IPS DF 6.9 (cell line): ENCODE data around the gene TUBA1C.

Experiments
- DNase-seq: peaks from one replicate; pipeline ENCODE4 v3.0.0-alpha.2; 2013; ENCODE audit warnings: low read depth, low spot score
- H3K27ac ChIP-seq: one replicate; pipeline ENCODE4 v1.5.1; 2013; ENCODE audit warnings: low read length, control low read depth
- H3K27me3 ChIP-seq: 2 replicates; pipeline ENCODE4 v1.6.1; 2013; ENCODE audit warnings: mild to moderate bottlenecking, low read length; ENCODE audit not compliant: control insufficient read depth, insufficient read depth
- H3K36me3 ChIP-seq: 2 replicates; pipeline ENCODE4 v1.6.1; 2013; ENCODE audit warnings: low read length; ENCODE audit not compliant: control insufficient read depth, insufficient read depth
- H3K4me1 ChIP-seq: 2 replicates; pipeline ENCODE4 v1.6.1; 2013; ENCODE audit warnings: low read length; ENCODE audit not compliant: control insufficient read depth, insufficient read depth
- H3K4me3 ChIP-seq: 2 replicates; pipeline ENCODE4 v1.5.1; 2013; ENCODE audit warnings: mild to moderate bottlenecking, low read length
- H3K9me3 ChIP-seq: 2 replicates; pipeline ENCODE4 v1.6.1; 2013; ENCODE audit warnings: low read length, inconsistent platforms; ENCODE audit not compliant: control insufficient read depth, insufficient read depth
- WGBS: extraction: QIAGEN DNeasy Blood & Tissue Kit; methylation state at CpG from one replicate; pipeline ENCODE4 v1.1.7; 2013; ENCODE audit warnings: mixed read lengths, missing lambda C conversion rate; ENCODE audit not compliant: insufficient read length, insufficient coverage; 5-methylcytosine and 5-hydroxymethylcytosine counted together

The TUBA1C gene

DNA sequence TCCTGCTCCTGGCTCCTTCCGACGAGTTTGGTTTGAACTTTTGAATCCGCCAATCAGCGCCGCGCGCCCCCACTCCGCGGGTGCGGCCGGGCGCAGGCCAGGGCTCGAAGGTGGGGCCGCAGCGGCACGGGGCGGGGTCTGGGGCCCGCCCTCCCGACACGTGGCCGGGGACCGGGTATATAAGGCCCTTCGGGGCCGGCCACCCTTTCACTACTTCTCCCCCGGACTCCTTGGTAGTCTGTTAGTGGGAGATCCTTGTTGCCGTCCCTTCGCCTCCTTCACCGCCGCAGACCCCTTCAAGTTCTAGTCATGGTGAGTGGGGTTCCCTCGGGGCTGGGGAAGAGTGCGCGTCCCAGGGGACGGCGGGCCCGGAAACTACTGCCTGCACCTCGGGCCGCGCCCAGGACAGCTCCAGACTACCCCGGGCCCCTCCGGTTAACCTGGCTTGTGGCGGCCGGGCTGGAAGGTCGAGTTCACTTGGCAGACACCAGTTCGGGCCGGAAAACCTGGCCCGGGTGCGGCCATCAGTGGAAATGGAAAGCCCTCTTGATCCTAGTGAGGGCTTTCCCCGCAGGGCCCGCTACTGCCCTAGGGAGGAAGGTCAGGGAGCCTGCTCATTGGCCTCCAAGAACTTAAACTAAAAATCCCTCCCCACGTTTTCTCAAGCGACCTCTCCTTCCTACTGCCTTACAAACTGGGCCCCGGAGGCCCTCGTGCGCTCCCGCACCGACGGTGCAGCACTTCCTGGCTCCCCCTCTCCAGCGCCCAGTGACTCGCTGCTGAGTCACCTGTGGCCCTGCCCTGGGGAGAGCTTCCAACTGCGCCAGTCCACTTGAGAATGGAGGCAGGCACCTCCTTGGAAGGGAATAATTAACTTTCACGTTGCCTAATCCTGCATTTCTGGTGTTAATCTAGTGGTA is at the start of gene TUBA1C:
Gene TUBA1C, plus strand, starts transcription at position 210 of the 920 bp plus-strand sequence. Its CDS starts 100 bp downstream, at position 310.
- no peak within 1 kb of the TSS for H3K27ac ChIP-seq
- H3K4me3 ChIP-seq, result peak within 1 kb of the TSS; percentile 72
- WGBS, result no CpG with 5 or more reads among the region's 61 CpGs

DNA sequence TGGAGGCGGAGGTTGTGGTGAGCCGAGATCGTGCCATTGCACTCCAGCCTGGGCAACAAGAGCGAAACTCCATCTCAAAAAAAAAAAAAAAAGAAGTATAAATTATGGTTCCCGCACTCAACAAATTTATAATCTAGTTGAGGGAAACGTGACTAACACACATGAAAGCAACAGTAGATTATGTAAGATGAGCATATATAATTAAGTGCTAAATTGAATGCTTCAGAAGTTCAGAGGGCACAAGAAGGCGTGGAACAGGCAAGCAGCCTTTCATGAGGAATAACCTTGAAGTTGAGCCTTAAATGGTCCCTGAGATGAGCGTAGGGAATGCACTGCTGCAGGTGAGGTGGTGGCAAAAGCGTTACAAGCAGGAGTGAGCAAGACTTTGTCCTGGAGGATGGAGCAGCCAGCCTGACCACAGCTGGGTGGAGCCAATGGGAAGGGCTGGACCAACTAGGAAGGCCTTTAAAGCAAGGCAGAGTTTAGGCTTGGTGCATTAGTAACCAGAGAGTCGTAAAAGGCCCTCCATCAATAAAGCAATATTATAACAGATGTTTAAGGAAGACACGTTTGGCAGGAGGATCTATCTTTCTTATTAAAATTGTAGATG is 45.4 kb upstream of the TUBA1C start:
- Histone ChIP-seq H3K27ac (no peak overlapping the region), H3K36me3 (no peaks in the 10 kb centered on the region), H3K4me3 (no peak overlapping the region), H3K27me3 (no peaks in the 10 kb centered on the region), H3K9me3 (no peaks in the 10 kb centered on the region), H3K4me1 (peaks cover 2% of the 10 kb centered on the region; the same call in 1 of the 2 replicates)
- DNase-seq, result no peak
- WGBS, result no CpG with 5 or more reads among the region's 11 CpGs

More for the DNA sequence above, at the start of gene TUBA1C:
- no peaks in the 10 kb centered on the region for H3K27me3 ChIP-seq
- H3K4me1 ChIP-seq, result no peaks in the 10 kb centered on the region
- DNase-seq, result peak; percentile 82
- no peaks in the 10 kb centered on the region for H3K9me3 ChIP-seq
- H3K36me3 ChIP-seq, result peaks cover 6% of the 10 kb centered on the region

DNA sequence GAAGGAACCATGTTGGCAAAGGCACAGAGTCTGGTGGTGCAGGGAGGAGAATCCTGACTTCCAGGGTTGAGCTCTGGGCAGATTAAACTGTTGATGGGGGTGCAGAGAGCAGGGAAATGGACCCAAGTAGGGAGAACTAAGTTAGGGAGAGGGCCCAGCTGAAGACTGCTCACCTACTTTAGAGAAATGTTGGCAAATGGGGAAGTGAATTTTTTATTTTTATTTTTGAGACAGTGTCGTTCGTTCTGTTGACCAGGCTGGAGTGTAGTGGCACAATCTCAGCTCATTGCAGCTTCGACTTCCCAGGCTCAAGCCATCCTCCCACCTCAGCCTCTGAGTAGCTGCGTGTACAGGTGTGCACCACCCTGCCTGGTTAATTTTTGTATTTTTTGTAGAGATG is 43.9 kb upstream of the TUBA1C start:
- Histone ChIP-seq H3K4me3 (no peak overlapping the region), H3K27ac (no peak overlapping the region), H3K27me3 (no peaks in the 10 kb centered on the region), H3K4me1 (no peaks in the 10 kb centered on the region), H3K36me3 (no peaks in the 10 kb centered on the region), H3K9me3 (no peaks in the 10 kb centered on the region)
- WGBS, result no CpG with 5 or more reads among the region's 4 CpGs
- DNase-seq, result no peak

DNA sequence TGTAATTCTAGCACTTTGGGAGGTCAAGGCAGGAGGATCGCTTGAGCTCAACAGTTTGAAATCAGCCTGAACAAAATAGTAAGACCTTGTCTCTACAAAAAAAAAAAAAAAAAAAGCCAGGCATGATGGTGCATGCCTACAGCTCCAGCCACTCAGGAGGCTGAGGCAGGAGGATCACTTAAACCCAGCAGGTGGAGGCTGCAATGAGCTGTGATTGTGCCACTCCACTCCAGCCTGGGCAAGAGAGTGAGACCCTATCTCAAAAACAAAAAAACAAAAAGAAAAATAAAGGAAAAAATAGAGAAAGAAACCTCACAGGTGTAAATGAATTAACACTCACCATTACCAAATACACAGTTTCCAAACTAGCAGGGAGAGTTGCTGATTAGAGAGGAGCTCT is 41.8 kb upstream of the TUBA1C start:
- H3K27me3 ChIP-seq, result no peaks in the 10 kb centered on the region
- H3K36me3 ChIP-seq, result no peaks in the 10 kb centered on the region
- no peak overlapping the region for H3K4me3 ChIP-seq
- H3K27ac ChIP-seq, result no peak overlapping the region
- no peaks in the 10 kb centered on the region for H3K9me3 ChIP-seq
- DNase-seq, result no peak
- H3K4me1 ChIP-seq, result no peaks in the 10 kb centered on the region
- no CpG with 5 or more reads among the region's 1 CpG for WGBS

DNA sequence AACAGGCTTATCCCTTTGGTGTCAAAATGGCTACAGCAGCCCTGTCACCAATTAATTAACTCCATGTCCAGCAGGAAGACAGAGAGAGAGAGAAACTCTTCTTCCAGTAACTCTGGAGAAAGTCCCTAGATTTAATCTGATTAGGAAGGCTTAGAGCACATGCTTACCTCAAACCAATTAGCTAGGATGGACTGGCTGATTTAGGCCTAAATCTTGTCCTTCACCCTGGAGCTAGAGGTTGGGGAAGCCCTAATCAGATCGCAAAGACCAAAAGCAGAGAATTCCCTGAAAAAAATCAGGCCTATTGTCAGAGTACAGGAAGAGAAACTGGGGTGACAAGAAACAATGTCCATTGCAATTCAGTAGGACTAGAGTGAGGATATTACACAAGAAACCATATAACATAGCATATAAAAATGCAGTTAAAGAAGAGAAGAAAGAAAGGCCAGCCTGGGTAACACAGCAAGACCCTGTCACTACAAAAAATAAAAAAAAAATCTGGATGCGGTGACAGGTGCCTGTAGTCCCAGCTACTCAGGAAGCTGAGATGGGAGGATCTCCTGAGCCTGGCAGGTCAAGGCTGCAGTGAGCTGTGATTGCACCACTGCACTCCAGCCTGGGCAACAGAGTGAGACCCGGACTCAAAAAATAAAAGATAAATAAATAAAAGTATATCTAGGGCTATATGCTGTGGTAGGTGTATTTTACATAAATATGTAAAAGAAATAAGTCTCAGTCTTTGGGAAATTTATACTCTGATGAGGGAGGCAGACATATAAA is 41.1 kb upstream of the TUBA1C start:
- H3K27ac ChIP-seq, result no peak overlapping the region
- H3K4me1 ChIP-seq, result no peaks in the 10 kb centered on the region
- no peaks in the 10 kb centered on the region for H3K27me3 ChIP-seq
- H3K36me3 ChIP-seq, result no peaks in the 10 kb centered on the region
- no peaks in the 10 kb centered on the region for H3K9me3 ChIP-seq
- H3K4me3 ChIP-seq, result no peak overlapping the region
- no peak for DNase-seq
- WGBS, result no CpG with 5 or more reads among the region's 3 CpGs

DNA sequence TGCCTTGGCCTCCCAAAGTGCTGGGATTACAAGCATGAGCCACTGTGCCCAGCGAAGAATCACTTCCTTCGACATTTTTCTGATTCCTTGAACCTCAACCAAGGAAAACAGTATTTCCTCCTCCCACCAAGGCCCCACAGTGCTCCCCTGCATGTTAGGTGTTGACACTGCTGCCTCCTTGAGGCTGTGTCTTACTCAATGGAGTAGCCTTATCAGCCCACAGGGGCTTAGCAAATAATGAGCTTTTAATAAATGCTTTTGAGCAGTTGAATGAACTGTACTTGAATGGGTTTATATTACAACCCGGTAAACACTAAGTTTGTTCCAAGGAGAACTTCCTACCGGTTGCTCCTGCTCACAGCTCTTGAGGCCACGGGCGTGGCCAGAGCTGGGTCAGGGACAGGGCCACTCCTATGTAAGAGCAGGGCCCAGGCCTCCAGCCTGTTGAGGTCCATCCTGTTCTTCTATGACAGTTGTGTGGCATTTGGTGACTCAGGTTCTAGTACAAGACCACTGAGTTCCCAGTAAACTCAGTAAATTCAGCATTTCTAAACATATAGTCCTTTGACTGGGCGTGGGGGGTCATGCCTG is 39.2 kb upstream of the TUBA1C start:
- no peak overlapping the region for H3K27ac ChIP-seq
- no CpG with 5 or more reads among the region's 7 CpGs for WGBS
- no peaks in the 10 kb centered on the region for H3K4me1 ChIP-seq
- H3K4me3 ChIP-seq, result no peak overlapping the region; the same call in 1 of the 2 replicates
- no peaks in the 10 kb centered on the region for H3K36me3 ChIP-seq
- no peaks in the 10 kb centered on the region for H3K9me3 ChIP-seq
- DNase-seq, result no peak
- no peaks in the 10 kb centered on the region for H3K27me3 ChIP-seq

DNA sequence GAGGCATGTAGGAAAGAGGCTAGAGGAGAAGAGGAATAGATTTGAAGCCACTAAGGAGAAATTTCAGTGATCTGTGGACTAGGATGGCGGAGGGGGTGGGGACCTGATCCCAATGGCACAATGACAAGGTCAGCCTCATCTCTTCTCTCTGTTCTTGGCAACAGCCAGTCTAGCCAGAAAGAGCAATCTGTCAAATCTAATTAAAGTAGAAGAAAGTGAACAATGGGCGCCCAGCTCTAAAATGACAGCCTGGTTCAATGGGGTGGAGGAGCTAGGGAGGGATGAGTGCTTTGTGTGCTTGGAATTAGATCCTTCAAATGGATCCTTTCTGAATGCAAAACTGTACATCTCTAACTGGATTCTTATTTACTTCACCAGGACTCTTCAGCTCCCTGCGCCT is 37.2 kb upstream of the TUBA1C start:
- WGBS, result no CpG with 5 or more reads among the region's 3 CpGs
- DNase-seq, result no peak
- Histone ChIP-seq H3K4me1 (no peaks in the 10 kb centered on the region), H3K4me3 (no peak overlapping the region), H3K36me3 (no peaks in the 10 kb centered on the region), H3K27ac (no peak overlapping the region), H3K9me3 (no peaks in the 10 kb centered on the region), H3K27me3 (no peaks in the 10 kb centered on the region)

DNA sequence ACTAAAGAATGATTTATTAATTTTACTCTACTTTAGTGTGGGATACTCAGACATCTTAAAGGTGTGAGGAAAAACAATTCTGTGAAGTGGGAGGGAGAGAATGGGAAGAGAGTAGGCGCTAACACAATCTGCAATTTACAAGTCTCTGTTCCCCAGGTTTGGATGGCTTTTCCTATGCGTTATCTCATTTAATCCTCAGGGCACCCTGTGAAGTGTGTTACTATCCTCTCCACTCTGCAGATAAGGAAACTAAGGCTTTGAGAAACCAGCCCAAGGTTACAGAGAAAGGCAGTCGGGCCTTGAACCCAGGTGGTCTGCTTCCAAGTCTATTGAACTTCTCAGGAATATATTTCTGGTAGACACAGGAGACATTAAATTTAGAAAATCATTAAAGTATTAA is 36.2 kb upstream of the TUBA1C start:
- Histone ChIP-seq H3K27me3 (no peaks in the 10 kb centered on the region), H3K27ac (no peak overlapping the region), H3K36me3 (no peaks in the 10 kb centered on the region), H3K4me1 (peaks cover 2% of the 10 kb centered on the region; the same call in 1 of the 2 replicates), H3K4me3 (no peak overlapping the region), H3K9me3 (no peaks in the 10 kb centered on the region)
- no CpG with 5 or more reads among the region's 3 CpGs for WGBS
- no peak for DNase-seq

DNA sequence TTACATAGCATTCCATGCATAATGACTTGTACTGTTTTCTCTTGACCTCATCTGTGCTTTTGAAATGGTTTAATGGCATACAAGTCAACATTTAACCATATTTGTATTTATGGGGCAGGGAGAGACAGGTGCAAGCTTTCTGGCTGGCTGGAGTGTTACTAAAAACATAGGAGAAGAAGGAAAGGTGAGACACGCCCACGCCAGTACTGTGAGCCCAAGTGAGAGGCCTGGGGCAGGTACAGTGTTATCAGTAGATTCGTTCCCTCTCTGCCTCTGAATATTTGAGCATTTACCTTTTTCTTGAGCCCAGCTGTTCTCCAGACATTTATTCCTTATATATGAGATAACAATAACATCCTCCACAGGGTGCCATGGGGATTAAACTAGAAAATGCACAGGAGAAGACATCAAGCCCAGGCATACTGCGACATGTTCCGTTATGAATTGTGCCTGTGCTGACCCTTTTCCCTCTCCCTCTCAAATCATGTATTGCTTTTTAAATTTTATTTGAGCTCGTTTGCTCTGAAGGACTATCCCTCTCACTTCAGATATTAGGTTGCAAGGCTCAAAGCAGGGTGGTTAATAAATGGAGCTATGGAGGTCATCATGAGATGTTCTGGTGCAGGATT is 34.6 kb upstream of the TUBA1C start:
- no CpG with 5 or more reads among the region's 6 CpGs for WGBS
- Histone ChIP-seq H3K27me3 (no peaks in the 10 kb centered on the region), H3K4me3 (no peak overlapping the region), H3K4me1 (peaks cover 2% of the 10 kb centered on the region; the same call in 1 of the 2 replicates), H3K36me3 (no peaks in the 10 kb centered on the region), H3K27ac (no peak overlapping the region), H3K9me3 (no peaks in the 10 kb centered on the region)
- no peak for DNase-seq
